Measurements from ENCODE around the gene EHF.

- TF ChIP-seq CTCF (IDR thresholded peaks at IDR 0.05), result no peak
- TF ChIP-seq POLR2AphosphoS5 (IDR thresholded peaks at IDR 0.05; ENCODE audit: low read depth, low read length), result no peak
- no peak for TF ChIP-seq REST (IDR thresholded peaks at IDR 0.05; ENCODE audit: insufficient read depth in 1 of 2, low read depth in 2 of 2, low read length in 1 of 2)
These were observed 6.4 kb upstream of the EHF start for GRCh38 chr11:34614344-34615104.
